NB4 (cell line): Measurements from ENCODE around the gene HNRNPDL.

Experiments
- MYC ChIP-seq: IDR thresholded peaks from 2 replicates; pipeline ENCODE4 v1.6.1; 2011; ENCODE audit warnings: low read depth, low read length
- POLR2A ChIP-seq: IDR thresholded peaks from 2 replicates; pipeline ENCODE4 v1.6.1; 2011; ENCODE audit warnings: mild to moderate bottlenecking; ENCODE audit not compliant: insufficient read length; ENCODE audit errors: extremely low read depth
- TF ChIP-seq, protein P1 (sequence below): IDR thresholded peaks from one replicate; pipeline ENCODE4 v1.5.1; 2012; ENCODE audit warnings: low read depth, low read length
- TF ChIP-seq, protein P2 (sequence below): IDR thresholded peaks from 2 replicates; pipeline ENCODE4 v1.6.1; 2011; ENCODE audit warnings: low read depth, low read length

DNA sequence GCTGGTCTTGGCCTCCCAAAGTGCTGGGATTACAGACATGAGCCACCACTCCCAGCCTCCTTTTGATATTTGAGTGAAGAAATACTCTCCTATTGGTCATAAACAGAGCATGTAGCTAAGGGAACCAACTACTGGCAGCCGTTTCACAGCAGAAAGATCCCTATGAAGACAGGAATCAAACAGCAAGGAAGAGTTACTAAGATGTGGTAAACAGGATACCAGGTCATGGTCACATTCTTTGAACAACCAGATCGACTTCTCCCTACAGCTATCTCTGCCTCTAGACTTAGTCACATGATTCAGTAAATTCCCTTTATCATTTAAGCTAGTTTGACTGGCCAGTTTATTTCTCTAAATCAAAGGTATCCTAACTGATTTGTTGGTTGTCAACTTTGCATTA is 47.5 kb downstream of the HNRNPDL start:
- TF ChIP-seq, protein P1, sequence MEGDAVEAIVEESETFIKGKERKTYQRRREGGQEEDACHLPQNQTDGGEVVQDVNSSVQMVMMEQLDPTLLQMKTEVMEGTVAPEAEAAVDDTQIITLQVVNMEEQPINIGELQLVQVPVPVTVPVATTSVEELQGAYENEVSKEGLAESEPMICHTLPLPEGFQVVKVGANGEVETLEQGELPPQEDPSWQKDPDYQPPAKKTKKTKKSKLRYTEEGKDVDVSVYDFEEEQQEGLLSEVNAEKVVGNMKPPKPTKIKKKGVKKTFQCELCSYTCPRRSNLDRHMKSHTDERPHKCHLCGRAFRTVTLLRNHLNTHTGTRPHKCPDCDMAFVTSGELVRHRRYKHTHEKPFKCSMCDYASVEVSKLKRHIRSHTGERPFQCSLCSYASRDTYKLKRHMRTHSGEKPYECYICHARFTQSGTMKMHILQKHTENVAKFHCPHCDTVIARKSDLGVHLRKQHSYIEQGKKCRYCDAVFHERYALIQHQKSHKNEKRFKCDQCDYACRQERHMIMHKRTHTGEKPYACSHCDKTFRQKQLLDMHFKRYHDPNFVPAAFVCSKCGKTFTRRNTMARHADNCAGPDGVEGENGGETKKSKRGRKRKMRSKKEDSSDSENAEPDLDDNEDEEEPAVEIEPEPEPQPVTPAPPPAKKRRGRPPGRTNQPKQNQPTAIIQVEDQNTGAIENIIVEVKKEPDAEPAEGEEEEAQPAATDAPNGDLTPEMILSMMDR: no peak
- TF ChIP-seq POLR2A: no peak
- TF ChIP-seq, protein P2, sequence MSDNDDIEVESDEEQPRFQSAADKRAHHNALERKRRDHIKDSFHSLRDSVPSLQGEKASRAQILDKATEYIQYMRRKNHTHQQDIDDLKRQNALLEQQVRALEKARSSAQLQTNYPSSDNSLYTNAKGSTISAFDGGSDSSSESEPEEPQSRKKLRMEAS: no peak
- no peak for TF ChIP-seq MYC
